SH-SY5Y (cell line): ENCODE results near the gene SMAP1.

Experiments
- GATA2 ChIP-seq: IDR thresholded peaks from 2 replicates; pipeline ENCODE4 v1.6.1; 2011; ENCODE audit warnings: mild to moderate bottlenecking, low read depth, low read length
- GATA3 ChIP-seq: IDR thresholded peaks from 2 replicates; pipeline ENCODE4 v1.6.1; 2011; ENCODE audit warnings: low read depth, mild to moderate bottlenecking, low read length, moderate library complexity

- TF ChIP-seq GATA2 (no peak), GATA3 (no peak)
Observed at GRCh38 chr6:70886661-70887060, 219.0 kb downstream of the SMAP1 start.
